Karpas-422 (cell line): ENCODE results near the gene CENPH. TPM values are rescaled to one million over a fixed set of nuclear protein-coding genes. Genes with fewer than 3 reads are reported as not detected.
"Not testable (repeated sequence)": the region's sequence is repeated elsewhere in the genome, so short reads cannot be mapped to it uniquely, and the experiment has no call there.

Experiments
- DNase-seq: peaks from one replicate; pipeline ENCODE4 v3.0.0-alpha.2; 2015
- H2AFZ ChIP-seq: fragments of 200-600 bp; sonication (generic); 2 replicates; pipeline ENCODE4 v1.6.1; 2014; ENCODE audit warnings: antibody characterized with exemption, low read length, mixed read lengths
- H3K27ac ChIP-seq: fragments of 200-600 bp; sonication (generic); 2 replicates; pipeline ENCODE4 v1.5.1; 2014; ENCODE audit warnings: mild to moderate bottlenecking, low read length, moderate library complexity
- H3K27me3 ChIP-seq: fragments of 200-600 bp; sonication (generic); 2 replicates; pipeline ENCODE4 v1.6.1; 2014; ENCODE audit warnings: low read length, mixed read lengths
- H3K36me3 ChIP-seq: fragments of 200-600 bp; sonication (generic); 2 replicates; pipeline ENCODE4 v1.6.1; 2014; ENCODE audit warnings: low read length, mixed read lengths; ENCODE audit not compliant: insufficient read depth
- H3K4me1 ChIP-seq: fragments of 200-600 bp; sonication (generic); 2 replicates; pipeline ENCODE4 v1.6.1; 2014; ENCODE audit warnings: mild to moderate bottlenecking, low read length, mixed read lengths
- H3K4me2 ChIP-seq: fragments of 200-600 bp; sonication (generic); 2 replicates; pipeline ENCODE4 v1.6.1; 2014; ENCODE audit warnings: low read length, low read depth, mild to moderate bottlenecking; ENCODE audit not compliant: poor library complexity, severe bottlenecking
- H3K4me3 ChIP-seq: fragments of 200-600 bp; sonication (generic); 2 replicates; pipeline ENCODE4 v1.5.1; 2014; ENCODE audit warnings: mild to moderate bottlenecking, antibody characterized with exemption, low read length, mixed read lengths
- H3K79me2 ChIP-seq: fragments of 200-600 bp; sonication (generic); 2 replicates; pipeline ENCODE4 v1.6.1; 2014; ENCODE audit warnings: mild to moderate bottlenecking, low read length, mixed read lengths
- H3K9ac ChIP-seq: fragments of 200-600 bp; sonication (generic); 2 replicates; pipeline ENCODE4 v1.6.0; 2014; ENCODE audit warnings: low read length
- H3K9me2 ChIP-seq: fragments of 200-600 bp; sonication (generic), shearing (Covaris generic); replicated peaks from 2 replicates; pipeline ENCODE4 v1.6.0; 2014; ENCODE audit warnings: mild to moderate bottlenecking, low read length, moderate library complexity; ENCODE audit not compliant: insufficient read depth
- H3K9me3 ChIP-seq: fragments of 300-700, 200-600 bp; sonication (generic); 2 replicates; pipeline ENCODE4 v1.6.1; 2014; ENCODE audit warnings: low read length, mixed read lengths
- H4K20me1 ChIP-seq: fragments of 200-600 bp; sonication (generic); 2 replicates; pipeline ENCODE4 v1.6.1; 2014; ENCODE audit warnings: mild to moderate bottlenecking, antibody characterized with exemption, low read length, low read depth; ENCODE audit not compliant: insufficient read depth
- total RNA-seq: library from RNA; depleted of rRNA; stranded (reverse); fragments of >200 nt; shearing (Covaris generic); gene quantifications from 2 replicates; pipeline ENCODE4 v1.2.3, GENCODE V29; 2014; ENCODE audit warnings: low replicate concordance

CENPH gene
- total RNA-seq, 1 experiment from 2014 or later = 34.1 TPM

GRCh38 chr5:69213513-69214215, 24.3 kb downstream of the CENPH start:
- no peak overlapping the region for H3K4me3 ChIP-seq
- no peaks in the 10 kb centered on the region for H4K20me1 ChIP-seq
- no peaks in the 10 kb centered on the region for H3K9me3 ChIP-seq
- no peaks in the 10 kb centered on the region for H3K27me3 ChIP-seq
- peaks cover 7% of the 10 kb centered on the region for H3K79me2 ChIP-seq
- peaks cover 15% of the 10 kb centered on the region for H3K4me1 ChIP-seq
- H3K9me2 ChIP-seq = no peaks in the 10 kb centered on the region
- no peak overlapping the region for H3K27ac ChIP-seq
- no peaks in the 10 kb centered on the region for H3K36me3 ChIP-seq
- DNase-seq = no peak
- H3K9ac ChIP-seq = no peak overlapping the region
- H2AFZ ChIP-seq = no peak overlapping the region
- no peak overlapping the region for H3K4me2 ChIP-seq

- H3K4me1 ChIP-seq = peaks cover 25% of the 10 kb centered on the region
- H3K79me2 ChIP-seq = peaks cover 36% of the 10 kb centered on the region
- no peak for DNase-seq
- peak overlapping the region; percentile 53 for H3K27ac ChIP-seq
- H3K27me3 ChIP-seq = no peaks in the 10 kb centered on the region
- peak overlapping the region; percentile 93 for H3K4me3 ChIP-seq
- H2AFZ ChIP-seq = no peak overlapping the region; the same call in 1 of the 2 replicates
- no peaks in the 10 kb centered on the region for H3K9me3 ChIP-seq
- peaks cover 7% of the 10 kb centered on the region; the same call in 1 of the 2 replicates for H3K36me3 ChIP-seq
- peak overlapping the region; percentile 97 for H3K4me2 ChIP-seq
- no peaks in the 10 kb centered on the region for H4K20me1 ChIP-seq
- peak overlapping the region; percentile 96 for H3K9ac ChIP-seq
- no peaks in the 10 kb centered on the region for H3K9me2 ChIP-seq
Measured at GRCh38 chr5:69217151-69217511, 27.7 kb downstream of the CENPH start.

- Histone ChIP-seq H3K27ac (peak overlapping the region; percentile 77), H3K79me2 (peaks cover 43% of the 10 kb centered on the region), H3K4me3 (peak overlapping the region; percentile 93), H3K4me1 (peaks cover 25% of the 10 kb centered on the region), H3K27me3 (no peaks in the 10 kb centered on the region), H3K36me3 (peaks cover 7% of the 10 kb centered on the region; the same call in 1 of the 2 replicates), H4K20me1 (no peaks in the 10 kb centered on the region), H3K9me2 (no peaks in the 10 kb centered on the region), H3K4me2 (peak overlapping the region; percentile 97), H3K9me3 (no peaks in the 10 kb centered on the region), H2AFZ (peak overlapping the region; percentile 96), H3K9ac (peak overlapping the region; percentile 96)
- peak; percentile 98 for DNase-seq
Measured at GRCh38 chr5:69217548-69218526, 28.5 kb downstream of the CENPH start.

- Histone ChIP-seq H3K36me3 (peaks cover 7% of the 10 kb centered on the region; the same call in 1 of the 2 replicates), H3K9me3 (no peaks in the 10 kb centered on the region), H3K79me2 (peaks cover 58% of the 10 kb centered on the region), H2AFZ (no peak overlapping the region), H3K4me1 (peaks cover 25% of the 10 kb centered on the region), H3K4me2 (no peak overlapping the region), H3K9me2 (no peaks in the 10 kb centered on the region), H4K20me1 (no peaks in the 10 kb centered on the region), H3K9ac (no peak overlapping the region), H3K27me3 (no peaks in the 10 kb centered on the region), H3K27ac (no peak overlapping the region), H3K4me3 (no peak overlapping the region; the same call in 1 of the 2 replicates)
- DNase-seq = no peak
Measured at GRCh38 chr5:69219939-69220338, 30.6 kb downstream of the CENPH start.

GRCh38 chr5:69220371-69220770, 31.0 kb downstream of the CENPH start:
- H3K36me3 ChIP-seq, H3K9me3 ChIP-seq, H3K27me3 ChIP-seq, H3K4me2 ChIP-seq, H3K9me2 ChIP-seq, H2AFZ ChIP-seq, H3K27ac ChIP-seq, DNase-seq, H3K4me3 ChIP-seq, H4K20me1 ChIP-seq, H3K9ac ChIP-seq: not testable (repeated sequence)
- peaks cover 25% of the 10 kb centered on the region for H3K4me1 ChIP-seq
- peaks cover 58% of the 10 kb centered on the region for H3K79me2 ChIP-seq

GRCh38 chr5:69220833-69221232, 31.4 kb downstream of the CENPH start:
- H3K27me3 ChIP-seq, H3K9me3 ChIP-seq, H3K4me3 ChIP-seq, H2AFZ ChIP-seq, H3K4me2 ChIP-seq, H3K9me2 ChIP-seq, H3K27ac ChIP-seq, H3K36me3 ChIP-seq, H4K20me1 ChIP-seq, H3K9ac ChIP-seq, DNase-seq: not testable (repeated sequence)
- peaks cover 59% of the 10 kb centered on the region for H3K79me2 ChIP-seq
- H3K4me1 ChIP-seq = peaks cover 25% of the 10 kb centered on the region

- no peak for DNase-seq
- Histone ChIP-seq H4K20me1 (no peaks in the 10 kb centered on the region), H3K27ac (no peak overlapping the region), H3K9me3 (no peaks in the 10 kb centered on the region), H3K36me3 (peaks cover 20% of the 10 kb centered on the region; the same call in 1 of the 2 replicates), H3K4me3 (no peak overlapping the region), H3K9me2 (no peaks in the 10 kb centered on the region), H3K9ac (no peak overlapping the region), H3K4me2 (no peak overlapping the region), H3K27me3 (no peaks in the 10 kb centered on the region), H3K4me1 (peaks cover 1% of the 10 kb centered on the region), H2AFZ (no peak overlapping the region), H3K79me2 (peaks cover 47% of the 10 kb centered on the region)
Measured at GRCh38 chr5:69224520-69224919, 35.1 kb downstream of the CENPH start.

GRCh38 chr5:69225860-69226259, 36.5 kb downstream of the CENPH start:
- no peak overlapping the region for H3K27ac ChIP-seq
- H2AFZ ChIP-seq = no peak overlapping the region
- peaks cover 37% of the 10 kb centered on the region for H3K79me2 ChIP-seq
- H3K27me3 ChIP-seq = no peaks in the 10 kb centered on the region
- H3K9me3 ChIP-seq = no peaks in the 10 kb centered on the region
- H3K4me3 ChIP-seq = no peak overlapping the region
- H3K9ac ChIP-seq = no peak overlapping the region
- no peaks in the 10 kb centered on the region for H3K4me1 ChIP-seq
- no peak for DNase-seq
- peaks cover 26% of the 10 kb centered on the region; the same call in 1 of the 2 replicates for H3K36me3 ChIP-seq
- no peaks in the 10 kb centered on the region for H3K9me2 ChIP-seq
- no peaks in the 10 kb centered on the region for H4K20me1 ChIP-seq
- H3K4me2 ChIP-seq = no peak overlapping the region
